Subcutaneous abdominal adipose tissue (tissue), 5 donors: Measurements from ENCODE around the gene NELFB.

ENCODE experiments used
- H3K27ac ChIP-seq: one replicate; pipeline ENCODE4 v1.7.0; 2013; ENCODE audit warnings: low read depth, mild to moderate bottlenecking, inconsistent platforms, low read length, moderate library complexity
- H3K27me3 ChIP-seq, 5 donors: one replicate each; pipeline ENCODE4 v1.7.0; 2013; ENCODE audit warnings: low read length in 5 of 5, inconsistent platforms in 1 of 5; ENCODE audit not compliant: control insufficient read depth in 5 of 5, insufficient read depth in 4 of 5
- H3K36me3 ChIP-seq, 5 donors: one replicate each; pipeline ENCODE4 v1.7.0; 2013; ENCODE audit warnings: low read length in 5 of 5; ENCODE audit not compliant: control insufficient read depth in 5 of 5, insufficient read depth in 5 of 5
- H3K4me1 ChIP-seq, 5 donors: one replicate each; pipeline ENCODE4 v1.7.0; 2013; ENCODE audit warnings: low read length in 5 of 5, mild to moderate bottlenecking in 3 of 5, moderate library complexity in 1 of 5; ENCODE audit not compliant: control insufficient read depth in 5 of 5, insufficient read depth in 5 of 5
- H3K4me3 ChIP-seq, 5 donors: one replicate each; pipeline ENCODE4 v1.7.0; 2013; ENCODE audit warnings: low read length in 5 of 5, low read depth in 1 of 5
- H3K9ac ChIP-seq, 5 donors: one replicate each; pipeline ENCODE4 v1.7.0; 2013; ENCODE audit warnings: low read length in 5 of 5, mild to moderate bottlenecking in 4 of 5, moderate library complexity in 3 of 5
- H3K9me3 ChIP-seq, 5 donors: one replicate each; pipeline ENCODE4 v1.7.0; 2013; ENCODE audit warnings: low read length in 5 of 5; ENCODE audit not compliant: control insufficient read depth in 5 of 5
- donor health status: healthy.
- donor health status: healthy.
- donor health status: healthy.
- donor health status: healthy.
- donor health status: healthy.

NELFB gene

DNA sequence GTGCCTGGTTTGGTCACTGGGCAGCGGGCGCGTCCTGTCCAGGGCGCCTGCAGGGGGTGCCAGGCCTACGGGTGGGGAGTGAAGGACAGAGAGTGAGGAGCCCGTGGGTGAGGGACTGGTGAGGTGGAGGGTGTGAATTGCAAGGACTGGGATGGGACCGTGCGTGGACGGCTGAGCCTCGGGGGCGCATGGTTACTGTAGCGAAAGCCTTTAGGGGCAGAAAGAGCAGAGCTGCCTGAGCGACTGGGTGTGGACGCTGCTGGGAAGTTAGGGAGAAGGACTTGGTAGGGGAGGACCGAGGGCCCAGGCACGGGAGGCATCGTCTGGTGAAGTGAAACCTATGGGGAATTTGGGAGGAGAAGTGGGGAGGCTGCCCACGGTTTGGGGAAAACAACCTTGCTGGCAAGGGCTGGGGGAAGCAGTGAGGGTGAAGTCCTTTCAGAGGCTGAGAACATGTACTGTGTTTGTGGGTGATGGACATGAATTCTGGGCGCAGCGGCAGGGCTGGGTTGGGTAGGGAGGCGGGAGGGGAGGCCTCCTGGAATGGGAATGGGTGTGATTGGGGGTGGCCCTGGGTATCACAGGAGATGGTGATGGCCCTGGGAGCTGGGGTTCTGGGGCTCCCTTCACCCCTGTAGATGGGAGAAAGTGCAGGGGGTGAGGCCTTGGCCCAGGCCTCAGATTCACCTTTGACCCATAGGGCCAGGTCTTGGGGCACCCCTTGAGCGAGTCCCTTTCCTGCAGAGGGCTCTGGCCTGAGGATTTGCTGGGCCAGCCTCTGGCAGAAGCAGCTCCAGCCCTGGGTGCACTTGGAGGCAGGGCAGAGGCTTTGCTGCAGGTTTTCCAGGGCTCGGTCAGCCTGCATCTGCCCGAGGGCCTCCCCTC, 20.7 kb downstream of the NELFB start:
- peaks cover 0 to 3% (median 0%) of the 10 kb centered on the region in 5 donors for H3K9me3 ChIP-seq
- peak overlapping the region; percentile 89 for H3K27ac ChIP-seq
- H3K4me3 ChIP-seq: no peak overlapping the region
- peaks cover 0 to 40% (median 25%) of the 10 kb centered on the region in 5 donors for H3K36me3 ChIP-seq
- peaks cover 0 to 55% (median 43%) of the 10 kb centered on the region in 5 donors for H3K4me1 ChIP-seq
- H3K27me3 ChIP-seq: peaks cover 0 to 22% (median 10%) of the 10 kb centered on the region in 5 donors
- peak overlapping the region in 3 of 5 donors; percentile 64 to 81 (median 78) for H3K9ac ChIP-seq

DNA sequence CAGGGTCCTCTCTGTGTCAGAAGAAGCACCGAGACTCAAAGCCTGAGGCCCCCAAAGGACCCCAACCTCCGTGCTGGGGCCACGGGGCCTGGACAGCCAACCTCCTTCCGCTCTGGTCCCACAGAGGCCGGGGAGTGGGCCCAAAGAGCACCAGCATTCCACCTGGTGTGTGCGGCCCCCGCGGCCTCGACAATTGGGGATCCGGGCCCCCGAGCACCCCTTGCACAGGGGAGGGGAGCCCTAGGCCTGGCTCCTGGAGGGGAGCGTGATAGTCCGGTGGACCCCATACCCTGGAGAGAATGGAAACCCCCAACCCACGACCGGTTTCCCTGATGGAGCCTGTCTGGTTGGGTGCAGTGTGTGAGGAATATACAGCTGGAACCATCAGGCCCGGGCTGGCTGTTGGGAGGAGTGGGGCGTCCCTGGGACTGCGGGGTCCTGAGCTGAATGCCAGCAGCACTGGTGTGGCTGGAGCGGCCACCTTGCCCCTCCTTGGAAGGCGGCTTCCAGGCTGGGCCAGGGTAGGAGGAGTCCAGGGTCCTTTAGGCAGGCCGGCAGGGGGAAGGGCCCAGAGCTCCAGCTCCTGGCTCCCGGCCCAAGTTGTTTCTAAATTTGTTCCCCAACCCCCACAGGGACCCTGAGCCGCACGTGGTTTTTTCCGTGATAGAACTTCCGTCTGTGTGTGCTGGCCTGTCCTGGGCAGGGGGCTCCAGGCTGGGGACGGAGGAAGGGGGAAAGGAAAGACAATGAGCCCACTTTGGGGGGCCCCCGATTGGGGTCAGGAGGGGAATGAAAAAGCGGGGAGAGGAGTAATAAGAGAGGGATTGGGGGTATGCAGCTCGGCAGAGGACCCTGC, 21.6 kb downstream of the NELFB start:
- peaks cover 0 to 62% (median 48%) of the 10 kb centered on the region in 5 donors for H3K4me1 ChIP-seq
- peak overlapping the region in 3 of 5 donors; percentile 64 to 81 (median 78) for H3K9ac ChIP-seq

DNA sequence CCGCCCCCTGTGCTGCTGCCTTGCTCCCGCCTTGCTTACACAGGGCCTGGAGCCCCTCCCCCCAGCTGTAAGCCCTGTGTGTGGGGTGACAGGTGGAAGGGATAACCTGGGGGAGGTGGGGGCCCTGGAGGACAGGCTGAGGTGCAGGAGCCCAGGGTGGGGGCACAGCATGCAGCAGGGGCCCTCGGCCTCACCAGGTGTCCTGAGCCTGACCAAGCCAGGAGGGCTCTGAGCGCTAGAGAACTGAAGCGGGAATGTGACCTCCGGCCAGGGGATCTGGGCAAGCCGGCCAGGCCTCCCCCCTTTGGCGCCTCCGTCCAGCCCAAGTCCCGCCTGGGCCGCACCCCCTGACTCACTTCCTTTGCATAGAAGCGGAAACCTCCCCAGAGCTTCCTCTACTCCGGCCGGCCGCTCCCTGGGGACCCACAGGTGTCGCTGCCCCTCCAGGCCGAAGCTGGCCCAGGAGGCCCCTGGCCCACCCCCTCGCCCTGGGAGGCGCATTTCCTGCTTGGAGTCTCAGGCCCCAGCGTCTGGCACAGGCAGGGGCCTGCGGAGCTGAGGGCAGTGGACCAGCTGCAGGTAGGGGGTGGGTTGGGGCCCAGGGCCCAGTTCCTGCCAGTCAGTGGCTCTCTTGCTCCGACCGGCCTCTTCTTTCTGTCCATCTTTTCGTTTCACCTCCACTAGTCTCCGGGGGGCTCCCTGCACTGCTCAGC, 22.4 kb downstream of the NELFB start, which contains the start of gene TOR4A:
TOR4A (plus strand) TSS at position 398 of the 713 bp plus-strand sequence. CDS start 964 bp downstream, outside the sequence.
- H3K9me3 ChIP-seq: peaks cover 0 to 3% (median 0%) of the 10 kb centered on the region in 5 donors
- H3K4me3 ChIP-seq: peak within 1 kb of the TSS in 4 of 5 donors; percentile 56 to 68 (median 64)
- H3K27me3 ChIP-seq: peaks cover 0 to 22% (median 10%) of the 10 kb centered on the region in 5 donors
- peak within 1 kb of the TSS; percentile 89 for H3K27ac ChIP-seq
- peaks cover 0 to 62% (median 48%) of the 10 kb centered on the region in 5 donors for H3K4me1 ChIP-seq
- H3K36me3 ChIP-seq: peaks cover 0 to 29% (median 14%) of the 10 kb centered on the region in 5 donors
- H3K9ac ChIP-seq: peak within 1 kb of the TSS in 4 of 5 donors; percentile 38 to 81 (median 71)

More for the DNA sequence above, 21.6 kb downstream of the NELFB start:
- peaks cover 0 to 22% (median 10%) of the 10 kb centered on the region in 5 donors for H3K27me3 ChIP-seq
- H3K4me3 ChIP-seq: peak overlapping the region in 4 of 5 donors; percentile 45 to 68 (median 64)
- peak overlapping the region; percentile 89 for H3K27ac ChIP-seq
- H3K9me3 ChIP-seq: peaks cover 0 to 3% (median 0%) of the 10 kb centered on the region in 5 donors
- H3K36me3 ChIP-seq: peaks cover 0 to 34% (median 21%) of the 10 kb centered on the region in 5 donors

DNA sequence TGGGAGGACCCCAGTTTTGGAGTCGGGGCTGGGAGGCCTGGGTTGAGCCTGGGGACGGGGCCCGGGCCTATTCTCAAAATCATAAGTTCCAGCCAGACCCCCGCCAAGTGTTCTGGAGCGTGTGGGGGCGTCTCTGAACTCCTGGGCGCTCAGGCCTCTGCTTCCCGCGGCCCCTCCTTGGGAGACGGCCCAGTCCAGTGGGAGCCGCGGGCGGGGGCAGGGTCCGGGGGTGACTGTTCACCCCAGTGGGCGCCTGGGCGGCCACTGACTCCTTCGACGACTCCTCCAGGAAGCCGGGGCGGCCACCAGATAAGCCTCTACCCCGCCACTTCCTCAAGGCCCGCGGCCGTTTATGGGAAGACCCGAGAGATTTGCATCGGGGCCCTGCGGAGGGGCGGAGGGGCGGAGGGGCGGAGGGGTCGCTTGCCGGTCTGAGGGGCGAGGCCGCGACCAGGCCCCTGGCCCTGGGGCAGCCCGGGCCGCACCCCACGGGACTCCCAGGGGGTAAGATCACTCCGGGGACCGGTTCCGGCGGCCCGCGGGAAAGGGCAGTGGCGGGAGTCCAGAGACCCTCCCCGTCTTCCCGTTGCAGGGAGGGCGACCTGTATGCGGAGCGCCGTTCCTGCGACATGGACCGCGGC, 23.1 kb downstream of the NELFB start:
- peak overlapping the region; percentile 89 for H3K27ac ChIP-seq
- peaks cover 0 to 3% (median 0%) of the 10 kb centered on the region in 5 donors for H3K9me3 ChIP-seq
- peaks cover 0 to 62% (median 48%) of the 10 kb centered on the region in 5 donors for H3K4me1 ChIP-seq
- peaks cover 0 to 22% (median 8%) of the 10 kb centered on the region in 5 donors for H3K36me3 ChIP-seq
- peaks cover 0 to 22% (median 10%) of the 10 kb centered on the region in 5 donors for H3K27me3 ChIP-seq
- H3K9ac ChIP-seq: peak overlapping the region in 4 of 5 donors; percentile 35 to 81 (median 58)
- peak overlapping the region in 4 of 5 donors; percentile 56 to 68 (median 64) for H3K4me3 ChIP-seq

DNA sequence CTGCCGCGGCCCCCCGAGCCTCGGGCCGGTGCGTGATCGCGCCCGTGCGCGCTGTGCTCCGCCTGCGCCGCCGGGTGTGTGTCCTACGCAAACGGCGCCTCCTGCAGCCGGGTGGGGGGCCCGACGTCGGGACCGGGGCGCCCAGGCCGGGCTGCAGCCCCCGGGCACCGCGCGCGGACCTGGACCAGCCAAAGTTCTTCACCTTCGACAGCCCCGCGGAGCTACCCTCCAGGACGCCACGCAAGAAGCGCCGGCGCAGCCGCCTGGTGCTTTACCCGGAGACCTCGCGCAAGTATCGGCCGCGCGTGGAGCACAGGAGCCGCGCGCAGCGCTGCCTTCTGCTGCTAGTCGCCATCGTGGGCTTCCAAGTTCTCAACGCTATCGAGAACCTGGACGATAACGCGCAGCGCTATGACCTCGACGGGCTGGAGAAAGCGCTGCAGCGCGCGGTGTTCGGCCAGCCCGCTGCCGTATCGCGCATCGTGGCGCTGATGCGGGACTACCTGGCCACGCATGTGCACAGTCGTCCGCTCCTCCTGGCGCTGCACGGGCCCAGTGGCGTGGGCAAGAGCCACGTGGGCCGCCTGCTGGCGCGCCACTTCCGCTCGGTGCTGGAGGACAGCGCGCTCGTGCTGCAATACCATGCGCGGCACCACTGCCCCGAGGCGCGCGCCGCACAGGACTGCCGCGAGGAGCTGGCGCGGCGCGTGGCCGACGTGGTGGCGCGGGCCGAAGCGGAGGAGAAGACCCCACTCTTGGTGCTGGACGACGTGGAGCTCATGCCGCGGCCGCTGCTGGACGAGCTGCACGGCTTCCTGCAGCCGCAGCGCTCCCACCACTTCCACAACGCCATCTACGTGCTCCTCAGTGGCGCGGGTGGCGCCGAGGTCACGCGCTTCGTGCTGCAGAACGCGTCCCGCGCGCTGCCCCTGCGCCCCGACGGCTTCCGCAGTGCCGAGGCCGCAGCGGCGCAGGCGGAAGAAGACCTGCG, 23.9 kb downstream of the NELFB start:
- Histone ChIP-seq H3K4me3 (peak overlapping the region in 2 of 5 donors; percentile 42 to 68), H3K9ac (no peak overlapping the region), H3K27ac (no peak overlapping the region), H3K36me3 (peaks cover 0 to 19% (median 8%) of the 10 kb centered on the region in 5 donors), H3K4me1 (peaks cover 0 to 66% (median 48%) of the 10 kb centered on the region in 5 donors), H3K27me3 (peaks cover 0 to 22% (median 10%) of the 10 kb centered on the region in 5 donors), H3K9me3 (peaks cover 0 to 3% (median 0%) of the 10 kb centered on the region in 5 donors)

DNA sequence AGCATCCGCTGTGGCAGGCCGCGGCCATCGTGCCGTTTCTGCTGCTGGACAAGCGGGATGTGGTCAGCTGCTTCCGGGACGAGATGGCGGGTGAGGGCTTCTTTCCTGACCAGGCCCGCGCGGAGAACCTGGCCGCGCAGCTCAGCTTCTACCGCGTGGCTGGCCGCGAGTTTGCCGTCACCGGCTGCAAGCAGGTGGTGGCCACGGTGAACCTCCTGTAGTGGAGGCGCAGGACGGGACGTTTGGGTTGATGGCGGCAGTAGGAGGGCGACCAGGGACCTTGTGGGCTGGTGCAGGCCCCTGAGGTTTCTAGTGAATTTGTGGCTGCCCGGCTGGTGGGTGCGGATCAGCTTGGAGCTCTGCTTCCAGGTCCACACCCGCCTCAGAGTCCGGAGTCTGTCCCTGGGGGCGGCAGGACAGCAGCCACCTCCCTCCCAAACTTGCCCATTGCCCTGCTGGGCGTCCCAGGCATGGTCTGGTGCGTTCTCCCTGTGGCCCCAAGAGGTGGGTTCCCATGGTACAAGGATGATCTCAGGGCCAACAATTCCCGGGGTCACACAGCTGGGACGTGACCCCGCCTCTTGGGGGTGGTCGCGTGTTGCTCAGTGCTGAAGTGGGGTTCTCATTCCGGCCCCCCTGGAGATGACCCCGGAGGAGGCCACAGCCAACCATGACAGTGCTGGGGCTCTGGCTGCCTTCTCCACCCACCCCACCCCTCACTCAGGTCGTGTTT, 24.8 kb downstream of the NELFB start:
- H3K4me3 ChIP-seq: no peak overlapping the region
- peaks cover 0 to 19% (median 8%) of the 10 kb centered on the region in 5 donors for H3K36me3 ChIP-seq
- peaks cover 0 to 22% (median 10%) of the 10 kb centered on the region in 5 donors for H3K27me3 ChIP-seq
- H3K4me1 ChIP-seq: peaks cover 0 to 58% (median 41%) of the 10 kb centered on the region in 5 donors
- no peak overlapping the region for H3K27ac ChIP-seq
- H3K9ac ChIP-seq: no peak overlapping the region
- peaks cover 0 to 3% (median 0%) of the 10 kb centered on the region in 5 donors for H3K9me3 ChIP-seq

DNA sequence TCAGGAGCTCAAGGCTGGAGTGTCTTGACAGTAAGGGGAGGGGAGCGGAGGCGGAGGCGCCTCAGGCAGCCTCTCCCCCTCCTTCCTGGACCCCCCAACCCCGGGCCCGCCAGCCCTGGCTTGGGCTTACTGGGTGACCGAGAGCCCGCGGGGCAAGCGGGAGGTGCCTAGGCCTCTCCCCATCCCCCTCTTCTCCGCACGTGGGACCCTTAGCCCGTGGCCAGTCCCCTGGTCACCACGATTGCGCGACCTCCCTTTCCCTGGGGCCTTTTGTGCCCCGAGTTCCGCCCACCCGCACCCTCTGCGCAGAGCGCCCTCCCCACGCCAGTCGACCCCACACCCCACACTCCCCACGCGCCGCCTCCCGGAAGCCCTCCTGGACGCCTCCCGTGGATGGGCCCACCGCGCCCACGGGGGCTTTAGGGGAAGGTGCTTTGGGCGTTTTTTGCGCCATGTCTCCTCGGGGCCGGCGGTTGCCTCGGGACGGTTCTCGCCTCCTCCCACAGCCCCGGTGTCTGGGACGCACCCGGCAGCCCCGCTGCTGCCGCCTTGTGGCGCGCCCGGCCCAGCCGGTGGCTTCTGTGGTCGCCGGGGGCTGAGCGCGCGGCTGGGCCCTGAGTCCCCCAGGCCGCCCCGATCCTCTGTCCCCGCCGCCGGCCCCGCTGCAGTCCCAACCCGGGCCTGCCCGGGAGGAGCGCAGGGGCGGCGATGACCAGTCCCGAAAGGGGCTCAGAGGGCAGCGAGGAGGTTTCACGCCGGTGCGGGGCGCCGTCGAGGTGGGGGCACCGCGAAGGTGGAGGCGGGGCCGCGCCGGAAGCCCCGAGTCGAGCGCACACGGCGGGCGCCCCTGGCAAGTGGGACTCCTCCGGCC, 25.6 kb downstream of the NELFB start:
- H3K27me3 ChIP-seq: peaks cover 0 to 20% (median 10%) of the 10 kb centered on the region in 5 donors

More for the DNA sequence above, 25.6 kb downstream of the NELFB start:
- H3K9ac ChIP-seq: no peak overlapping the region
- peaks cover 0 to 3% (median 0%) of the 10 kb centered on the region in 5 donors for H3K9me3 ChIP-seq
- H3K4me3 ChIP-seq: peak overlapping the region in 1 of 5 donors; percentile 34
- H3K36me3 ChIP-seq: peaks cover 0 to 19% (median 8%) of the 10 kb centered on the region in 5 donors
- H3K4me1 ChIP-seq: peaks cover 0 to 52% (median 35%) of the 10 kb centered on the region in 5 donors
- H3K27ac ChIP-seq: no peak overlapping the region
